Ishikawa (cell line): ENCODE measurements around the gene CDK19.

Experiments used
- EP300 ChIP-seq: IDR thresholded peaks from 2 replicates; pipeline ENCODE4 v1.6.1; 2012; ENCODE audit warnings: borderline replicate concordance
- TCF12 ChIP-seq: IDR thresholded peaks from 2 replicates; pipeline ENCODE4 v1.6.1; 2012; ENCODE audit warnings: low read depth

- TF ChIP-seq TCF12: no peak
- no peak for TF ChIP-seq EP300
Observed at GRCh38 chr6:110756817-110757216, 58.5 kb downstream of the CDK19 start.
